HepG2 (cell line): Measurements from ENCODE around the gene KLF3. TPM values are rescaled to one million over a fixed set of nuclear protein-coding genes. Genes with fewer than 3 reads are reported as not detected.

Experiments
- ATAC-seq: fragments of 200-7000 bp; cut with Tn5 transposase; 3 replicates; pipeline ENCODE4 v1.9.1; 2020; ENCODE audit warnings: mild to moderate bottlenecking, moderate library complexity
- BruUV-seq: library from RNA; stranded (reverse); fragments of 400-500 nt; replicated peaks from 2 replicates; lab custom pipeline; 2021; lab: Mats Ljungman, UMichigan
- CTCF ChIA-PET: fragments of 300-600 bp; formaldehyde crosslinking; extraction: SDS; loops from one replicate; lab custom pipeline; 2021; ENCODE audit warnings: low total read pairs, inconsistent platforms, low intra/inter-chr PET ratio; lab: Yijun Ruan, JAX
- POLR2A ChIA-PET: fragments of 350-600 bp; sonication (Branson Sonifier 250); formaldehyde crosslinking; loops from one replicate; lab custom pipeline; 2020; ENCODE audit warnings: antibody characterized with exemption, inconsistent platforms; lab: Yijun Ruan, JAX
- DNase-seq: peaks from one replicate; pipeline ENCODE4 v3.0.0-alpha.2; 2015; ENCODE audit warnings: low spot score
- FAIRE-seq: peaks from 3 replicates; lab custom pipeline; 2011; peaks lifted over from hg19 to GRCh38; lab: Jason Lieb, UNC
- H2AFZ ChIP-seq: one replicate; pipeline ENCODE4 v1.6.1; 2011; ENCODE audit warnings: low read length, inconsistent platforms
- H3K27ac ChIP-seq: fragments of 300-600 bp; 3 replicates; pipeline ENCODE4 v1.8.0; 2011; ENCODE audit warnings: mixed run types, mild to moderate bottlenecking, mixed read lengths, low read length, inconsistent platforms; ENCODE audit not compliant: insufficient read depth; ENCODE audit errors: extremely low read length
- H3K27me3 ChIP-seq, 2 experiments: fragments of 200-600 bp in 1 of 2; 2 replicates in 1 of 2; 3 replicates in 1 of 2; pipeline versions ENCODE4 v1.6.0 to v1.8.0; 2011; ENCODE audit warnings: low read length in 2 of 2, mild to moderate bottlenecking in 2 of 2, moderate library complexity in 2 of 2, inconsistent platforms in 1 of 2; ENCODE audit not compliant: insufficient read depth in 2 of 2, control insufficient read depth in 1 of 2
- H3K36me3 ChIP-seq, 2 experiments: fragments of 200-600 bp in 1 of 2; replicated peaks in 1 of 2; 2 replicates in 1 of 2; 3 replicates in 1 of 2; pipeline versions ENCODE4 v1.5.1 to v1.8.0; 2011; ENCODE audit warnings: low read length in 2 of 2, inconsistent platforms in 1 of 2; ENCODE audit not compliant: insufficient read depth in 2 of 2, control insufficient read depth in 1 of 2
- H3K4me1 ChIP-seq: 2 replicates; pipeline ENCODE4 v1.5.1; 2012; ENCODE audit warnings: low read length, inconsistent platforms; ENCODE audit not compliant: insufficient read depth
- H3K4me2 ChIP-seq: 2 replicates; pipeline ENCODE4 v1.6.0; 2011; ENCODE audit warnings: low read depth, low read length, inconsistent platforms
- H3K4me3 ChIP-seq, 3 experiments: fragments of 200-600 bp in 1 of 3; sonication (generic), shearing (Covaris generic) in 1 of 3; replicated peaks in 1 of 3; 2 replicates each; pipeline ENCODE4 v1.5.1; 2011 to 2016; ENCODE audit warnings: low read length in 3 of 3, inconsistent platforms in 2 of 3, low read depth in 2 of 3, mild to moderate bottlenecking in 2 of 3, control low read depth in 1 of 3, mixed read lengths in 1 of 3; ENCODE audit not compliant: insufficient read depth in 1 of 3
- H3K79me2 ChIP-seq: one replicate; pipeline ENCODE4 v1.6.1; 2011; ENCODE audit warnings: low read length, inconsistent platforms; ENCODE audit not compliant: insufficient read depth
- H3K9ac ChIP-seq: 2 replicates; pipeline ENCODE4 v1.6.0; 2011; ENCODE audit warnings: mild to moderate bottlenecking, low read depth, low read length, inconsistent platforms; ENCODE audit not compliant: insufficient read depth
- H3K9me3 ChIP-seq: 2 replicates; pipeline ENCODE4 v1.5.1; 2012; ENCODE audit warnings: mild to moderate bottlenecking, low read length
- H4K20me1 ChIP-seq: 2 replicates; pipeline ENCODE4 v1.6.0; 2011; ENCODE audit warnings: inconsistent platforms, mild to moderate bottlenecking, low read length, moderate library complexity; ENCODE audit not compliant: insufficient read depth
- ASH2L ChIP-seq: fragments of 300-600, 200-600 bp; sonication (generic); IDR thresholded peaks from 2 replicates; pipeline ENCODE4 v1.7.0; 2017; ENCODE audit warnings: low read depth, mild to moderate bottlenecking, moderate library complexity, mixed read lengths, low read length; ENCODE audit not compliant: insufficient read length
- BORCS8-MEF2B ChIP-seq: sonication (generic); formaldehyde crosslinking; IDR thresholded peaks from 2 replicates; pipeline ENCODE4 v1.8.0; 2022; ENCODE audit warnings: mild to moderate bottlenecking, missing genetic modification reagents
- CCDC6 ChIP-seq: sonication (generic); formaldehyde crosslinking; IDR thresholded peaks from 2 replicates; pipeline ENCODE4 v1.8.1; 2022; ENCODE audit warnings: mild to moderate bottlenecking, missing genetic modification reagents, moderate library complexity
- CEBPB ChIP-seq: IDR thresholded peaks from 2 replicates; pipeline ENCODE4 v1.6.1; 2011; ENCODE audit warnings: low read depth, low read length, improper control_type of control experiment, borderline replicate concordance
- GLI4 ChIP-seq: sonication (generic); formaldehyde crosslinking; IDR thresholded peaks from 2 replicates; pipeline ENCODE4 v1.5.1; 2020; ENCODE audit warnings: missing genetic modification reagents, mild to moderate bottlenecking, moderate library complexity, borderline replicate concordance
- ISL2 ChIP-seq: sonication (generic); formaldehyde crosslinking; IDR thresholded peaks from 2 replicates; pipeline ENCODE4 v1.5.0; 2020; ENCODE audit warnings: missing genetic modification reagents
- KAT7 ChIP-seq: IDR thresholded peaks from 2 replicates; pipeline ENCODE4 v1.6.1; 2018; ENCODE audit warnings: borderline replicate concordance, missing compliant biosample characterization
- KLF16 ChIP-seq, 2 experiments: sonication (generic) in 1 of 2; formaldehyde crosslinking in 1 of 2; IDR thresholded peaks; 2 replicates each; pipeline versions ENCODE4 v1.6.1 to v1.8.0; 2016 to 2023; ENCODE audit warnings: missing genetic modification reagents in 2 of 2, missing compliant biosample characterization in 1 of 2
- MTA1 ChIP-seq: sonication (generic); formaldehyde crosslinking; IDR thresholded peaks from 2 replicates; pipeline ENCODE4 v1.4.0; 2020; ENCODE audit warnings: missing genetic modification reagents, mild to moderate bottlenecking, borderline replicate concordance
- NFE2L2 ChIP-seq: fragments of 150-350 bp; IDR thresholded peaks from 2 replicates; pipeline ENCODE4 v1.6.1; 2014; ENCODE audit warnings: low read length
- PAXIP1 ChIP-seq: sonication (generic); formaldehyde crosslinking; conservative IDR thresholded peaks from 2 replicates; pipeline ENCODE4 v1.4.0; 2020; ENCODE audit warnings: mild to moderate bottlenecking, missing genetic modification reagents, moderate library complexity
- POGZ ChIP-seq: sonication (generic); formaldehyde crosslinking; IDR thresholded peaks from 2 replicates; pipeline ENCODE4 v1.4.0; 2020; ENCODE audit warnings: mild to moderate bottlenecking, missing genetic modification reagents
- SRSF1 ChIP-seq: fragments of 200-400 bp; formaldehyde crosslinking; optimal IDR thresholded peaks from 2 replicates; pipeline ENCODE3; 2017; ENCODE audit warnings: mild to moderate bottlenecking, low read depth, low read length, moderate library complexity
- TOE1 ChIP-seq: sonication (generic); formaldehyde crosslinking; IDR thresholded peaks from 2 replicates; pipeline ENCODE4 v1.4.0; 2020; ENCODE audit warnings: mild to moderate bottlenecking, missing genetic modification reagents
- TSC22D2 ChIP-seq: sonication (generic); formaldehyde crosslinking; IDR thresholded peaks from 2 replicates; pipeline ENCODE4 v1.5.1; 2020; ENCODE audit warnings: missing genetic modification reagents, mild to moderate bottlenecking, borderline replicate concordance
- ZMYM3 ChIP-seq: sonication (generic); formaldehyde crosslinking; IDR thresholded peaks from 2 replicates; pipeline ENCODE4 v1.5.1; 2020; ENCODE audit warnings: mild to moderate bottlenecking, missing genetic modification reagents
- ZNF382 ChIP-seq: sonication (generic); formaldehyde crosslinking; IDR thresholded peaks from 2 replicates; pipeline ENCODE4 v1.5.0; 2020; ENCODE audit warnings: missing genetic modification reagents, mild to moderate bottlenecking, borderline replicate concordance
- ZNF451 ChIP-seq: sonication (generic); formaldehyde crosslinking; IDR thresholded peaks from 2 replicates; pipeline ENCODE4 v1.5.0; 2020; ENCODE audit warnings: mild to moderate bottlenecking, missing genetic modification reagents
- ZNF550 ChIP-seq: sonication (generic); formaldehyde crosslinking; IDR thresholded peaks from 2 replicates; pipeline ENCODE4 v1.4.0; 2020; ENCODE audit warnings: mild to moderate bottlenecking, missing genetic modification reagents, borderline replicate concordance
- WGBS: methylation state at CpG from one replicate; pipeline ENCODE4 v1.1.6; 2017; ENCODE audit warnings: low lambda C conversion rate; 5-methylcytosine and 5-hydroxymethylcytosine counted together
- in situ Hi-C: cut with HindIII; loops from 2 replicates; pipeline ENCODE4 v1.10.0; 2017; ENCODE audit warnings: low pct_unique_long_range_greater_than_20kb; ENCODE audit not compliant: extremely low pct_ligation_motif_present
- intact Hi-C: fragments of 100-400 bp; cut with micrococcal nuclease; formaldehyde crosslinking; loops from one replicate; pipeline ENCODE4 v1.10.0; 2022; ENCODE audit not compliant: unreplicated experiment
- polyA plus RNA-seq, 8 experiments: library from polyadenylated mRNA; depleted of rRNA in 3 of 8; stranded (reverse) in 7 of 8; unstranded in 1 of 8; fragments of >200 nt; fragmentation: Illumina TruSeq in 4 of 8; extraction: Trizol in 4 of 8; gene quantifications; 2 replicates each; pipeline versions ENCODE4 v1.2.1 to v1.2.3, GENCODE V29; 2011 to 2016; ENCODE audit warnings: low read depth in 4 of 8, missing spikeins in 1 of 8, mixed read lengths in 1 of 8; ENCODE audit not compliant: insufficient read depth in 1 of 8
- total RNA-seq, 5 experiments: library from RNA; depleted of rRNA; stranded (reverse); fragments of >200 nt; fragmentation: Illumina TruSeq; extraction: Trizol; gene quantifications; 2 replicates each; pipeline ENCODE4 v1.2.3, GENCODE V29; 2016; ENCODE audit warnings: low read depth in 1 of 5
- TF ChIP-seq, protein P1 (sequence below): IDR thresholded peaks from 2 replicates; pipeline ENCODE4 v1.6.1; 2016; ENCODE audit warnings: mild to moderate bottlenecking, missing biosample characterization, missing genetic modification reagents

The KLF3 gene
- total and polyA plus RNA-seq, 2 of the 13 experiments (the other 11 are each of a cell fraction or from before 2014, with no cell fraction given) = 29.1 to 37.8 TPM

- peak; percentile 98 for FAIRE-seq
- POLR2A ChIA-PET = interaction anchor here (1.0 to 1.8 kb wide), 6 partner anchors 217 to 534 kb away, joined by 4 to 9 read pairs (median 5); no protein-coding TSS in a partner anchor
- no peak for TF ChIP-seq SRSF1
- peak; percentile 91 for TF ChIP-seq CEBPB
- TF ChIP-seq MTA1 = no peak
- TF ChIP-seq ZMYM3 (CRISPR knock-in tag) = peak; percentile 56; the same call in 1 of the 2 replicates
- no peak; the same call in 1 of the 2 replicates for TF ChIP-seq TSC22D2 (CRISPR knock-in tag)
- no peak for TF ChIP-seq NFE2L2
- no peak for TF ChIP-seq ZNF451 (CRISPR knock-in tag)
- no peak for TF ChIP-seq TOE1 (CRISPR knock-in tag)
- peak; percentile 78 for TF ChIP-seq PAXIP1 (CRISPR knock-in tag)
- TF ChIP-seq ZNF382 (CRISPR knock-in tag) = no peak
- no peak for TF ChIP-seq BORCS8-MEF2B (CRISPR knock-in tag)
- peak; percentile 76 for TF ChIP-seq ASH2L
- no peak for TF ChIP-seq ZNF550 (CRISPR knock-in tag)
- TF ChIP-seq ISL2 (CRISPR knock-in tag) = peak; percentile 79
- TF ChIP-seq, protein P1, sequence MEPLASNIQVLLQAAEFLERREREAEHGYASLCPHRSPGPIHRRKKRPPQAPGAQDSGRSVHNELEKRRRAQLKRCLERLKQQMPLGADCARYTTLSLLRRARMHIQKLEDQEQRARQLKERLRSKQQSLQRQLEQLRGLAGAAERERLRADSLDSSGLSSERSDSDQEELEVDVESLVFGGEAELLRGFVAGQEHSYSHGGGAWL (CRISPR knock-in tag) = 0 out of 2 replicates have a peak, but pooled peaks have one; percentile 23
- no peak for TF ChIP-seq CCDC6
- peak; percentile 16; the same call in 1 of the 2 replicates for TF ChIP-seq GLI4 (CRISPR knock-in tag)
- TF ChIP-seq KAT7 (CRISPR knock-in tag) = peak; percentile 89
- TF ChIP-seq POGZ (CRISPR knock-in tag) = peak; percentile 77
- TF ChIP-seq KLF16 (CRISPR knock-in tag; IDR thresholded peaks at IDR 0.05) = peak in 1 of 2 experiments; percentile 73; a peak in 1 of 4 replicates
These were observed 3.3 kb downstream of the KLF3 start for GRCh38 chr4:38667085-38667893.

More at GRCh38 chr4:38667085-38667893, 3.3 kb downstream of the KLF3 start:
- H3K27me3 ChIP-seq = no peaks in the 10 kb centered on the region; a peak in 1 of 5 replicates
- ATAC-seq (peak; percentile 77), DNase-seq (peak; percentile 97)
- H4K20me1 ChIP-seq = peaks cover 17% of the 10 kb centered on the region
- peak overlapping the region; percentile 77 to 99 (median 90) for H3K4me3 ChIP-seq
- H3K4me2 ChIP-seq = peak overlapping the region; percentile 96
- BruUV-seq = no TSS peak
- in situ Hi-C loops (no loop called here), intact Hi-C loops (loop anchor here (5.0 to 10.0 kb wide), 3 partner anchors 378 to 982 kb away; partner anchors contain the start of gene RELL1)
- H3K4me1 ChIP-seq = peaks cover 49% of the 10 kb centered on the region
- CTCF ChIA-PET = no interaction called here
- H3K36me3 ChIP-seq = peaks cover 0 to 1% of the 10 kb centered on the region in 2 experiments; a peak in 3 of 5 replicates
- H3K9ac ChIP-seq = peak overlapping the region; percentile 95
- H3K79me2 ChIP-seq = peaks cover 84% of the 10 kb centered on the region
- H2AFZ ChIP-seq = no peak overlapping the region
- peak overlapping the region; percentile 96 for H3K27ac ChIP-seq
- no peaks in the 10 kb centered on the region for H3K9me3 ChIP-seq
- WGBS = under 1% methylated on average over 11 of the region's 11 CpGs
